ENCODE results near the gene CCNG2. TPM values are rescaled to one million over a fixed set of nuclear protein-coding genes. Genes with fewer than 3 reads are reported as not detected.
A peak's percentile ranks its signal among the peaks of the same experiment; 100 is the strongest.

The CCNG2 gene
- total RNA-seq, 1 donor from 2014 or later = 10.3 TPM

DNA sequence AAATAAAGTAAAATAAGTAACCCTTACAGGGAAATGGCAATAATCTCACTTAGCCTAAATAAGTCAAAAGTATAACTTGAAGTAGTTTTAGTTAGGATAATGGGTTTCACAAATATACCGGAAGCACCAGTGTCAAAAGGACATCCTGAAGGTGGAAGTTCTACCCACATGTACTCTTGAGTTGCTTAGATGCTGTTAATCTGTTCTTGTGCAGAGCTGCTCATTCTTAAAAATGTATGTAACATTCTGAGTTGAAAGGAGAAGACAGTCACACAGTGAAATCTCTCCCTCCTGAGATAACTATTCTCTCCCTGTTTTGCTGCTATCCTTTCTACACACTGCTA is 11.2 kb upstream of the CCNG2 start:
- ATAC-seq (no peak), DNase-seq (no peak)
- intact Hi-C loops (cut with micrococcal nuclease) = loop anchor here (10.0 kb wide), 1 partner anchor 59 kb away; no protein-coding TSS in a partner anchor

DNA sequence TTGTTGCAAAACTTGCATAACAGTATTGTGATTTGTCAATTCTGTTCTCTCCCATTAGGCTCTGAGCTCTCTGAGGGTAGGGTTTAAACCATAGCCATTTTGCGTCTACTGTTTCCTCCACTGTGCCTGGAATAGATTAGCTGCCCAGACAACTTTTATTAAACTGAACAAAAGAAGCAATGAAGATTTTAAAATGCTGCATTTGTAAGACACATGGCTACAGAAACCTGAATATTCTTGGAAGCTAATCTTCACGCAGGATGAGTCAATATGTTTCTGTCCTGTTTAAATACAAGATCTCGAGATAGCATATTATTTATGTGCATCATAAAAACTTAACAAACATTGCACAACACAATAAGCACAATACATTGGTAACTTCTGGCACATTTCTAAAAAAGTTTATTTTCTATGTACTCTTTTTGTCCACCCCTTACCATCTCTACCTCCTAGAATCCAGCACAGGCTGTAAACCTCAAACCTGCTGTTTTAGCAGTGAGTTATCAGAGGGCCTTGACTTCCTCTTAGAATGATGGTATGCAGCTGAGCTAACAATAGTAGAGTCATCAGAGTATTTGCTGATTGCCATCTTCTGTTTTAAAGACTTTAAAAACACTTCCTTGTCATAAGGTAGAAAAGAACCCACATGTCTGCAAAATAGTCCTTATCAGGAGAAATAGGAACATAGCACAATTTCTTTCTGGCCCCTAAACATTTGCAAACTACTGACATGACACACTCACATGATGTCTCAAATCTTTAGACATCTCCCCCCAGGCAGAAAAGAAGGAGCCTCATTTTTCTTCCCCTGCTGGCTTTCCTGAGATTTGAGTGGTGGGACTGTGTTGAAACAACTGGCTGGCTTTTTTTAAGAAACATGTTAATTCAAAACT is 10.6 kb upstream of the CCNG2 start:
- ATAC-seq (no peak), DNase-seq (no peak)
- intact Hi-C loops (cut with micrococcal nuclease) = loop anchor here (10.0 kb wide), 1 partner anchor 58 kb away; no protein-coding TSS in a partner anchor

DNA sequence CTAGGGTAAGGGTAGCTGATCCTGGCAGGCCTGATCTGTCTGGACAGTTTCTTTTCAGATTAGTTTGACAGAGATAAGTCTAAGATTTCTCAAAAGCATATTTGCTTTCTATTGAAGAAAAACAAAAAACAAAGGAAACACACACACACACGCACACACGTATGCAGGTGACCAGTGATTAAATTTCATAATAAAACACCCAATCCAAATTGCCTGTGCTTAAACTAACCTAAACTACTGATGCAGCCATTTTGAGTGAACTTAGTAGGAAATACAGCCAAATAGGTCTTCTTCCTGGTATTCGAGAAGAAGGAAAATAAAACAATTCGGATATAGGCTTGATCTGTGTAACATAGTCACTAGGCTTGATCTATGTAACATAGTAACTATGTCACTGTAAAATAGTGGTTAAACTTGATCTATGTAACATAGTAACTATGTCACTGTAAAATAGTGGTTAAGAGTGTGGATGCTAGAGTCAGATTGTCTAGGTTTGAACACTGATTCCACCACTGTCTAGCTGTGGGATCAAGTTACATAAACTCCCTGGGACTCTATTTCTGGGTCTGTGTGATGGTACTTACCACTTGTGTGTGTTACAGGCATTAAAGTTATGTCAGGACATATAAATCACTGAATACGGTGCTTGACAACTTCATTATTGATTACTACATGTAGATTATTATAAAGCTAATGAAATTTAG is 9.8 kb upstream of the CCNG2 start:
- DNase-seq (no peak), ATAC-seq (no peak)
- intact Hi-C loops (cut with micrococcal nuclease) = loop anchor here (10.0 kb wide), 1 partner anchor 58 kb away; no protein-coding TSS in a partner anchor

DNA sequence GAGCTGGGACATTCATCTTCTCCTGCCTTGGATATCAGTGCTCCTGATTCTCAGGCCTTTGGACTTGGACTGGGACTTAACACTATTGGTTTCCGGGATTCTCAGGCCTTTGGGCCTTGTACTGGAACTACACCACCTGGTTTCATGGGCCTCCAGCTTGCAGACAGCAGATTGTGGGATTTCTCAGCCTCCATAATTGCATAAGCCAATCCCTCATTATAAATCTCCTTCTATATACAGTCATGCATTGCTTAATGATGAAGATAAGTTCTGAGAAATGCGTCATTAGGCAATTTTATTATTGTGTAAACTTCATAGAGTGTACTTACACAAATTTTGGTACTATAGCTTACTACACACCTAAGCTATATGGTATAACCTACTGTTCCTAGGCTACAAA is 8.9 kb upstream of the CCNG2 start:
- intact Hi-C loops (cut with micrococcal nuclease) = loop anchor here (10.0 kb wide), 1 partner anchor 57 kb away; no protein-coding TSS in a partner anchor
- no peak for ATAC-seq
- DNase-seq = no peak

DNA sequence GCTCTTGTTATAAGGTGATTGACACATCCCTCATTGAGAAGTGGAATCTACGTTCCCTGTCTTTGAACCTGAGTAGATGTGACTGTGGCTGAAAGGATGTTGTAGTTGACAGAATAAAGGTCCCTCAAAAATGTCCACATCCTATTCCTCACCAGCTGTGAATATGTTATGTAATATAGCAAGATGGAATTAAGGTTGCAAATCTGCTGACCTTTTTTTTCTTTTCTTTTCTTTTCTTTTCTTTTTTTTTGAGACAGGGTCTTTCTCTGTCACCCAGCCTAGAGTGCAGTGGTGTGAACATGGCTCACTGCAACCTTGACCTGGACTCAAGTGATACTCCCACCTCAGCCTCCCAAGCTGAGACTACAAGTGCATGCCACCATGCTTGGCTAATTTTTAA is 7.2 kb upstream of the CCNG2 start:
- intact Hi-C loops (cut with micrococcal nuclease) = loop anchor here (10.0 kb wide), 2 partner anchors 45 to 55 kb away; no protein-coding TSS in a partner anchor
- no peak for DNase-seq
- no peak for ATAC-seq

DNA sequence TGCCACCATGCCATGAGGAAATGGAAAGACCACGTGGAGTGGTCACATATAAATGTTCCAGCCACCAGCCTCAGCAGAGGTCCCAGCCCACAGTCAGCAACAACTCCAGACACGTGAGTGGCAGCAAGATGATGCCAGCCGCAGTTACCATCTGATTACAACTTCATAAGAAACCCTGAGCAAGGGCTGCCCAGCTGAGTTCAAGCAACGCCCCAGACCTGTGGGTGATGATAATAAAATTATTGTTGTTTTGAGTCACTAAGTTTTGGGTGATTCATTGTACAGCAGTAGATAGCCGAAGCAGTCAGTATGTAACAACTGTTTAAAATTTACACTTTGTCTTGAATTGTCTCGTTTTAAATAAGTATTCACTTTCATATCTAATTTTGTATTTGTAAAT is 5.8 kb upstream of the CCNG2 start:
- ATAC-seq (no peak), DNase-seq (no peak)
- intact Hi-C loops (cut with micrococcal nuclease) = loop anchor here (10.0 kb wide), 1 partner anchor 46 kb away; no protein-coding TSS in a partner anchor

DNA sequence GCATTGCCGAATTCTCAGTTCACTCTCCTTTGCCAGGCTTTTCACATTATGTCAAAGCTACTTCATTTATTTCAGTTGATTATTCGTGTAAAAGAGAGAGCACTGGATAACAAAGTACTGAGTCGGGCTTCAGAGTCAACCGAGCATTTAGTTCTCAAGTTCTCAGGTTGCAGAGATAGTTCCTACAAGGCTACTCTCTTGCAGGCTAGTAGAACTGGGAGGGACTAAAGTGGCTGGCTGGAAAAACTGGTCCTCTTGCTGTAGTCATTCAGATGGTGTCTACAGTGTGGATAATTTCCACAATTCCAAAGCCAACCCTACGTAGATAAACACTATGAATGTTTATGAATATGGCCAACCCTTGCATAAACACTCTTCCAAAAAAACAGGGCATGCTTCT is 4.6 kb upstream of the CCNG2 start:
- no peak for ATAC-seq
- intact Hi-C loops (cut with micrococcal nuclease) = loop anchor here (10.0 kb wide), 1 partner anchor 48 kb away; no protein-coding TSS in a partner anchor

DNA sequence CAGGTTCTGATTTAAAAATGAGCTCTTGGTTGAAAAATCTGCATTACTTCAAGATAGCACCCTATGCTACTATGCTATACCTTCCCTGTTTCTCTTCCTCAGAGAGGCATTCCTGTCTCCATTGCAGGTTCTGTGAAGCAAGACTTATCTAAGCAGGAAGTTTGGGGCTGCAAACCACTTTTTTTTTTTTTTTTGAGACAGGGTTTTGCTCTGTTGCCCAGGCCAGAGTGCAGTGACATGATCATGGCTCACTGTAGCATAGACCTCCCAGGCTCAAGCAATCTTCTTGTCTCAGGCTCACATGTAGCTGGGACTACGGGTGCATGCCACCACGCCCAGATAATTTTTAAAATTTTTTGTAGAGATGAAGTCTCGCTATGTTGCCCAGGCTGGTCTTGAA is 4.0 kb upstream of the CCNG2 start:
- ATAC-seq = no peak

More for the DNA sequence above, 4.6 kb upstream of the CCNG2 start:
- DNase-seq = no peak

DNA sequence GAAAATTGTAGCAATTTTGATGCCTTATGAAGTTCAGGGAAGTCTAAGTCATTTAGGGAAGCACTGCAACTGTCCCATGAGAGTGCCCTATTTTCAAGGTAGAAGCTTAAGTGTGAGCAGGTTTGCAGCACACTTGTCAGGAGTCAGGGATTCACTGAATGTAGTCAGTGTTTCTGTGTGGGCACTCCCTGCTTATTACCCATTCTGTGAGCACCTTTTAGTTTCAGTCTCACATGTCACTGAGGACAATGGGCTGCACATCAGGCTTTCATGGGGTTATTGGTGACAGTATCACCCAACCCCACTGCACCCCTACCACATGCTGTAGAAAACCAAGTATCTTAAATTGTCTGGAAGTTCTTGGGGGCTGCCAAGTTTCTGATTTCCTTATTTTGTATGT is 2.9 kb upstream of the CCNG2 start:
- intact Hi-C loops (cut with micrococcal nuclease) = loop anchor here (10.0 kb wide), 1 partner anchor 49 kb away; no protein-coding TSS in a partner anchor
- no peak for ATAC-seq

More for the DNA sequence above, 4.0 kb upstream of the CCNG2 start:
- intact Hi-C loops (cut with micrococcal nuclease) = loop anchor here (10.0 kb wide), 1 partner anchor 48 kb away; no protein-coding TSS in a partner anchor
- no peak for DNase-seq

DNA sequence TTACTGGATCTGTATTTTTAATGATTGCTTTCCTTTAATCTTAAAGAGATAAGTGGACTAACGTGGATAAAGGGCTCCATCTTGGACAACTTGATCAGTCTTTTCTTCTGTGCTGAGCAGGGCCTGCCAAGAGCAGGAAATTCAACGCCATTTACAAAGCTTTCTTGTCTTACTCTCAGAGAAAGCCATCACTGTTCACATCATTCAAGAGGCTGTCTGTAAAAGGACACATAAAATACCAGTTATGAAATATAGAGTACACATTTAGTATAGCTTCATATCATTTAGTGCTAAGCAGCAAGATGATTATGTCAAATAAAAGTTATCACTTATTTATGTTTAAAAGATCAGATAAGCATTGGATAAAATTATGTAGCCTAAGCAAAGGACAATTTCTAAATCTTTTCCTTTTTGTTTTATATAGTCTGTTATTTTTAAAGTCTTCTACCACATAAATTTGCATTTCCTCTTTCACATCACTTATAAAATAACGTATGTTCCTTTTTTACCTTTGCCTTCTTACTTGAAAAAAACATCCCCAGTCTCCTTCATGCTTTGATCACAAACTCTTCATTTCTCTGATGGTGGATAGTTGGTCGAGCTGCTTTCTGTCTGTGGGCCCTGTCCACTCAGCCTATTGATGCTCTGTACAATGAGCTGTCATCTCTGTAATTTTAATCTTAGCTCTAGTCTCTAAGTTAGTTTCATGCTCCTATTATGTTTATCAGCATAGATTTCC is 2.1 kb upstream of the CCNG2 start:
- intact Hi-C loops (cut with micrococcal nuclease) = loop anchor here (10.0 kb wide), 1 partner anchor 50 kb away; no protein-coding TSS in a partner anchor
- DNase-seq (no peak), ATAC-seq (no peak)

More for the DNA sequence above, 2.9 kb upstream of the CCNG2 start:
- no peak for DNase-seq

DNA sequence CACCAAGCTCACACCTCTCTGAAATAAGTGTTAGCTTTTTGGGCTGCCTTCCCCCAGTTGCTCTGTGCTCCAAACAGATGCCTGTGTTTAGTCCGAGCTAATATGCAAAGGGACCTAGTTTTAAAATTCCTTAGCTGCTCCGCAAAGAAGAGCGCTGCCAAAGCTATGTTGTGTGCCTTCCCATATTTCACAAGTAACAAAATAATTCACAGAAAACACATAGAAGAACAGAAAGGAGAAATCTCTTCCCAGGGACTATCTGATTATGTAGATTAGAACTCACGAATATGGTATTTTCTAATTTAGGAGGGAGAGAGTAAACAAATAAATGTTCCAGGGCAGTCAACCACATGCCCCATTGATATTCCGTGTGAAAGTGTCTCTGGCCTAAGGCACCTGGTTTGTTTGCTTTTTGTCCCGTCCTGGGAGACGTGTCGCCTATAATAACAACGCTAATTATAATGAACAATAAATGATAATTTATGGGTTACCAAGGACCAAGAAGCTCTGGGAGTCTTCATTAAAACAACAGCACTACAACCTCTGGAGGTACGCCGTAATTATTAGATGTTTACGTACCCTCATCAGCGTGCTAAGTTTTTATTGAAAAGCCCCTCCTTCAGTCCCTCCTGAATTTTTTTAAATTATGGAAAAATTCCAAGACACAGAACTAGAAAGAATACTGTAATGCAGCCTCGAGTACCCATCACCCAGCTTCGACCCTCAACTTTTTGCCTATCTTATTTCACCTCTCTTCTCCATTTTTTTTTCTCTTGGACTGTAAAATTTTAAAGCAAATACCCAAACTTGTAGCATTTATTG is 1.2 kb upstream of the CCNG2 start:
- intact Hi-C loops (cut with micrococcal nuclease) = loop anchor here (10.0 kb wide), 1 partner anchor 51 kb away; no protein-coding TSS in a partner anchor
- ATAC-seq = no peak
- DNase-seq = no peak

DNA sequence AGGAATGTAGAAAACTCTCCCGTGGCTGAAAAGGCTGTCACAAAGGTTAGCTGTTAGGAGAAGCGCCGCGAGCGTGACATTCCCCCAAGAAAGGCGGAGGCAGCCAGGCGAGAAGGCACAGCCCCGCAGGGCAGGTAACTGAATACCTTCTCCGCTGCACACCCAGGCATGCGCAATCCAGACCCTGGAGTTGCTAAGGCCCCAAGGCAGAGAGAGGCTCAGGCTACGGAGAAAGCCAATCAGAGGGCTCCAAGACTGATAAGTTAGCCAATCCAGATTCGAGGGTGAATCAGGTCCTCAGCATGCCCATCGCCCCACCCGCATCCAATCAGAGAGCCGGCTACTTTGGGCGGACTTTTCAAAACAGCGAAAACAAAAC is 485 bp upstream of the CCNG2 start:
- peak; percentile 89 for DNase-seq
- intact Hi-C loops (cut with micrococcal nuclease) = loop anchor here (10.0 kb wide), 1 partner anchor 52 kb away; no protein-coding TSS in a partner anchor
- peak; percentile 97 for ATAC-seq

DNA sequence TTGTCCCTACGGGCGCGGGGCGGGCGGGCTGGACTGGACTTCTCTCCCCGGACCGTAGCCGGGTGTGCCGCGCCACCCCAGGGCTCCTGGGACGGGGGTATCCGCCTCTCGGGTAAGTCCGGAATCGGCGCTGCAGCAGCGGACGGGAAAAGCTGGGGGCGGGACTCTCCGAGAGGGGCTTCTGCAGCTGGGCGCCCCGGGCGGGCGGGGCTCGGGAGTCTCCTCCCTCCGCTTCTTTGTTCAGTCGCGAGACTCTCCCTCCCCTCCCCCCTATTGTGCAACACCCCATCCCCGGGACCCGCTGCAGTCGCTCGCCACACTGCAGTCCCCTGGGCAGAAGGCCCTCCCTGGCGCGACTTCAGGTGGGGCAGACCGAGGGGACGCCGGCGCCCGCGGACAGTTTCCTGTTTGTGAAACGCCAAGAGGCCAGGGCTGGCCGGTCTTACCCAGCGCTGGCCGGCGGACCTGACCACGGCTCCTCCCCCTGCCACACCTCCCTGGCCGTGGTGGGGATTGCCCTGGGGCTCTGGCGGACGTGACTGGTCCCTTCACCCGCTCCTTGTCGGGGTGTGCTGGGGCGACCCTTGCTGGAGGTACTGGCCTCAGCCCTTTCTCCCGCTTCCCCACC is 966 bp downstream of the CCNG2 start:
- DNase-seq (peak; percentile 91), ATAC-seq (peak; percentile 84)
- intact Hi-C loops (cut with micrococcal nuclease) = loop anchor here (10.0 kb wide), 1 partner anchor 53 kb away; no protein-coding TSS in a partner anchor

DNA sequence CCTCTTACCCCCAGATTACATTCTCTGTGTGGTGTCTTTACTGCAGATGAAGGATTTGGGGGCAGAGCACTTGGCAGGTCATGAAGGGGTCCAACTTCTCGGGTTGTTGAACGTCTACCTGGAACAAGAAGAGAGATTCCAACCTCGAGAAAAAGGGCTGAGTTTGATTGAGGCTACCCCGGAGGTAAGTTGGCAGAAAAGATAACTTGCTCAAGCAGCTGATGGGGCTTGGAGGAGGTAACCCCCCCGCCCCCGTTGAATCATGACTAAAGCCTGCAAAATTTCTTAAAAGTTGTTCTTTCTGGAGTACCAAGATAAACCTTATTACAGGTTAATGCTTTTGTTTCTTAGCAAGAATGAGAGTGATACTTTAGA is 1.5 kb downstream of the CCNG2 start:
- DNase-seq (no peak), ATAC-seq (no peak)
- intact Hi-C loops (cut with micrococcal nuclease) = loop anchor here (10.0 kb wide), 1 partner anchor 54 kb away; no protein-coding TSS in a partner anchor

DNA sequence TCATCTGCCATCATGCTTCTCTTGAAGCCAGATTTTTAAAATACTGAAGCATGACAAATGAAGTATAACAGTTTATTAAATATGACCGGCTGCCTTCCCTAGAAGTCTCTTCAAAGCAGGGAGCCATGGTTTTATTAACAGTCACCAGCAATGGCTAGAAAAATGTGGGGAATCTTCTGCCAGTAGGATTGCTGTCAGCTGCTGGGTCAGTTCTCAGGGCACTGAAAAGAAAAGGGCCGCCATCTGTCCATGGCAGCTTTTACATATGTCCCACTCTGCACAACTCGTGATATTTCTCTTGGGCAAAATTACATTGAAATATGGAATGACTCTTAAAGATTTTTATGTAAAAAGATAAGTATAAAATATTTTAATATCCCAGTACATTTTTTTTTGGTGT is 2.8 kb downstream of the CCNG2 start:
- ATAC-seq (no peak), DNase-seq (no peak)
- intact Hi-C loops (cut with micrococcal nuclease) = loop anchor here (10.0 kb wide), 1 partner anchor 55 kb away; no protein-coding TSS in a partner anchor

DNA sequence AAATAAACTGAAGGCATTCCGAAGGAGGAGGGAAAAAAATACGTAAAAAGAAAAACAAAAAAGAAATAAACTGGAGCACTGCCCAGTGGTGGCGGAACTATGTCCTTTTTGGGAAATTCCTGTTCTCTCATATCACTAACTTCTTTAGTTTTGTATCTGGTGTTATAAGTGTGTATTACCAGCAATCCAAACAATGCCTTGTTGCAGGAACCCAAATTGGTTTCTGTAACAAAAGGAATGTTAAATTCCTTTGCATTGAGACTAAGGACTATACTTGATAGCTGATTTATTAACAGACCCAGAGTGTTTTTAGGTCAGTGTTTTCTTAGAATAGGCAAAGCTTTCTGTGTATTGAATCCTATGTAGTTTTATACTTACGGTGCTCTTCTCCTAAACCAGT is 6.6 kb downstream of the CCNG2 start:
- ATAC-seq (no peak), DNase-seq (no peak)
- intact Hi-C loops (cut with micrococcal nuclease) = no loop called here

DNA sequence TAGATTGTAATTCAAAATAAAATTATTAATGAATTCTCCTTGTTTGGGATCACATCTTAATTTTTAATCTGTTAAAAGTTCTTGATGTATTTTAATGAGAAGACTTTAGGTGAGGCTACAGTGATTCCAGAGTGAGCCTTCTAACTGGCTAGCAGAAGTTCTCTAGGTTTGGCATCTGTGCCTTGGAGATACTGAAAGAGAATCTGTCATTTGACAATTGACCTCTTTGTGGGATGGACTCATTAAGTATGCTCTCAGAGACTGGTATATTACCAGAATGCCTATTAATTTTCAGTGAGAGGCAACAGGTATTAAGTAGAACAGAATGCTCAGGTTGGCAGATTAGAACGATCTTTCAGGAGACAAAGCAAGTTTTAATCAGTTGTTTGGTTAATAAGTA is 10.2 kb downstream of the CCNG2 start:
- intact Hi-C loops (cut with micrococcal nuclease) = no loop called here

DNA sequence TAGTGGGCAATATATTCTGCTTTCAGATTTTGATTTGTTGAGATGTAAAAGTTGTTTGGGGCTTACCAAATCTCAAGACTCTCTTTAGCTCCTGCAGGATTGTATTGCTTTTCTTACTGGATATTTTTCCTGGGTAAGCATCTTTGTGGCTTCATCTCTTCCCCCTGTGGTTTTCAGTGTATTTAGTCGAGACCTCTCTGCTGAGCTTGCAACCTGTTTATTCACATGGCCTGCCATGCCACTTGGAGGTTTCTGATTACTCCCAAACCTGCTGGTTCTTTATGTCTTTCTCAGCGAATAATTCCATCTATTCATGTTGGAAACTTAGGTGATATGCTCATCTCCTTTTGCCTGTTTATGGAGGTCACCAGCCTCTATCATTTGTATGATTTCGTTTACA is 10.9 kb downstream of the CCNG2 start:
- intact Hi-C loops (cut with micrococcal nuclease) = no loop called here
- no peak for ATAC-seq
- no peak for DNase-seq

More for the DNA sequence above, 10.2 kb downstream of the CCNG2 start:
- DNase-seq (no peak), ATAC-seq (no peak)

Measured in left ventricle myocardium superior (tissue), 1 donor.